GM19468 (cell line): ENCODE data around the gene BABAM2.
"Not testable (repeated sequence)": the region's sequence is repeated elsewhere in the genome, so short reads cannot be mapped to it uniquely, and the experiment has no call there.

ENCODE experiments used
- ATAC-seq: cut with Tn5 transposase; IDR thresholded peaks from one replicate; pipeline ENCODE4 v1.9.1; 2021; ENCODE audit warnings: mild to moderate bottlenecking, moderate library complexity, moderate number of reproducible peaks; ENCODE audit not compliant: unreplicated experiment; ENCODE audit errors: extremely low read depth

BABAM2 gene

DNA sequence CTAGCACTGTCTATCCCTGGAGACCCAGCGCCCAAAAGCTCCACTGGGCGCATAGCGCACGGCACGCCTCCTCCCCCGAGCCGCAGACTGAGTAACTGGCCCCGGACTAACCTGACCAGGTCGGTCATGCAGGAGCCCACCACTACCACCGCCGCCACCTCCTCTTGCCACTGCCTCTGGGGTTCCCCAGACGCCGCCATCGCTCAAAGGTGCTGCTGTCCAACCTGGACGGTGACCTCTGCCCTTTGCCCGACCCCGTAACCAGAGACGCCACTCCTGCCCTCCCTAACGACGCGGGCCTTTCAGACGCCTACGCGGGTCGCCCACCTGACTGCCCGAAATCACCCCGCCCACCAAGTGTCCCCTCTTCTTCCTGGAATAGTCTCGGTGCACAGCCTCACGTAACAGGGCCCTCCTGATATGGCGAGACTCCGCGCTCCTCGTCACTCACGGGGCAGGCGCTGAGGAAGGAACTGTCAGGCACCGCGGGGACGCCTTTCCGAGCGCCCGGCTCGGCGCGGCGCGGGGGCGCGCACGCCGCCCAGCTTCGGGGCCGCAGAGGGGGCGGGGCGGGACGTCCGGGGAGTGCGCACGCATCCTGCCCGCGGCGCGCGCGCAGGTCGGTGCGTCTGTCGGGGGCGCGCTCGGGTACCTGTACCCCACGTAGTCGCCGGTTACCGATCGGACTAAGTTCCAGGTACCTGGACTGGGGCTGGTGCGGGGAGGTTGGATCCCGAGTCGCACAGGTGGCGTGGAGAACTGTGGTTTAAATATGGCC lies at the start of gene BABAM2, which contains the start of gene RBKS:
TSS of gene BABAM2 (plus strand) at position 584 of the 778 bp plus-strand sequence. CDS start 3,828 bp downstream, outside the sequence.
TSS of gene RBKS (minus strand) at position 242 of the 778 bp plus-strand sequence. CDS start at position 200, 42 bp downstream.
- peak; percentile 55 for ATAC-seq

DNA sequence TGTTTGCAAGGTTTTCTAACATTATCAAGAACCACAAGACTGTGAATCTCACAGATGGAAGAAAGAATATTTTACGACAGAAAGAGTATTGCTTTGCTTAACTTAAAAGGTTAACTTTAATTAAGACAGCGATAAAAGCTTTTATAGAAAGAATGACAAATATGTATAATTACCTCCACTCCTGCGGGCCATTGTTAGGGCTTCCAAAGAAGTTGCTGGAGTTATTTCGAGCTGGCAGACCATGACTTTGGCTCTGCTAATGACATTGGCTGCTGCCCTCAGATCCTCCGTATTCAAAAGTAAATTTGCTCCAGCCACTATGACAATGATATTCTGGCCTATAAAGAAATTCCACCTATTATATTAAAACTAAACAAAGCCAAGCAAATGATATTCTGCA lies 47.6 kb upstream of the BABAM2 start:
- no peak for ATAC-seq

DNA sequence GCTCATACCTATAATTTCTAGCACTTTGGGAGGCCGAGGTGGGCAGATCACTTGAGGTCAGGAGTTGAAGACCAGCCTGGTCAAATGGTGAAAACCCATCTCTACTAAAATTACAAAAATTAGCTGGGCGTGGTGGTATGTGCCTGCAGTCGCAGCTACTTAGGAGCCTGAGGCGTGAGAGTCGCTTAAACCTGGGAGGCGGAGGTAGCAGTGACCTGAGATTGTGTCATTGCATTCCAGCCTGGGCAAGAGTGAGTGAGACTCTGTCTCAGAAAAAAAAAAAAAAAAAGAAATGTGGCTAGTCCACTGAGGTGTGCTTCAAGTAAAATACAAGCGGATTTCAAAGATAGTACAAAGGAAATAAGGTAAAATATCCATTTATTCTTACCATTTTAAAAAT lies 46.5 kb upstream of the BABAM2 start:
- no peak for ATAC-seq

DNA sequence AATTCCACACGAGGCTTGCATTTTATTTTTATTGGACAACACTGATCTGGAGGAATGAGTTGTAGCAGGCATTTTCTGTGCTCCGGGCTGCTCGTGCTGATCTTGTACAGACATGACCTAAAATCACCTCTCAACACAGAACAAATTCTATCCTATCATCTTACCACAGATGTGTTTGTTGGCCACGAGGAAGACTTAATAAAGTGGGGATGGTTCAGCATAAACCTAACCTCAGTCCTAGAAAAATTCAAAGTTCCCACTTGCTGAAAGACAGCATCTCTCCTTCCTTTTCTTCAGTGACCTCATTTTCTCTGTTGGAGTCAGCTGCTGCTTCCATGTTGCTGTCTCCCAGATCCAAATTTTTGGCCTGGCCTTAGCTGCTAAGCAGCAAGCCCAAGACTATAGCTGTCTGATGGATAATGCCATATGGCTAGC lies 45.7 kb upstream of the BABAM2 start:
- no peak for ATAC-seq

DNA sequence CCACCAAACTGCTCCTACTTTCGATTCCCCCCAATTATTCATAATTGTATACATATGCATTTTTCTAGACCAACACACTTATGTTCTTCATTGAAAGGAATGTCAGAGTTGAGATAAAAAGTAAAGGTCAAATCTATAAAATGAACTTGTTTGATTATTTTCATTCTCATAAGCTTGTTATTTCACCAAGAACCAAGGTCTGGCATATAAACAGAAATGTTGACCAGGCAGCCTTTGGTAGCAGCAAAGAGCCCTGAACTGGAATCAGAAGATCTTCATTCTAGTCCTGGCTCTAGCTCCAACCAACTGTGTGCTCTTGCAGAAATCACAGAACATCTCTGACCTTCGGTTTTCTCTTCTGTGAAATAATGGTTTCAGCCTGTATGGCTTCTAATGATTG lies 43.2 kb upstream of the BABAM2 start:
- no peak for ATAC-seq

DNA sequence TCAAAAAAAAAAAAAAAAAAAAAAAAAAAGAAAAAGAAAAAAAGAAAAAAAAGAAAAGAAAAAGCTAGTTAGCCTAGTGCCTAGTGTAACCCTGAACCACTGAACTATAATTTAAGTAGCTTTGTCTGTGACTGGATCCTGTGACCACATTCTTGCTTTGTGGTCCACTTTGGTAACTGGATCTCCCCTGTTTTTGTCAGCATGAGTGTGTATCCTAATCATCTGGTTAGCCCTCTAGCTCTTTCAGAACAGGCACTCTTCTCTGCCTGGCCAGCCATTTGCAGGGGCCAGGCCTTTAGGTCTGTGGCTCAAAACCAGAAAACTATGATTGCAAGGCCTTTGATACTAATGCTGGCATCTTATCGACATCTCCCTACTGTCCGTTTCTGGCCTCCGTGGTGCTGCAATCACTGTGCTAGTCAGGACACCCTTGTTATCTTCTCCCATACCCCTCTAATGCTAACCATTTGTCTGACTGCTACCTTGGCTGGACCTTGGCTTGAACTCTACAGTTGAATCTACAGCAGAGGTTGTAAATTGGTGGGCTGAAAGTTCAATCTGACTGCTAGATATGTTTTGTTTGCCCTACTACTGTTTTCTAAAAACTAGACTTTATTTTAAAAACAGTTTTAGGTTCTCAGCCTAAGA lies 40.8 kb upstream of the BABAM2 start:
- ATAC-seq: no peak

DNA sequence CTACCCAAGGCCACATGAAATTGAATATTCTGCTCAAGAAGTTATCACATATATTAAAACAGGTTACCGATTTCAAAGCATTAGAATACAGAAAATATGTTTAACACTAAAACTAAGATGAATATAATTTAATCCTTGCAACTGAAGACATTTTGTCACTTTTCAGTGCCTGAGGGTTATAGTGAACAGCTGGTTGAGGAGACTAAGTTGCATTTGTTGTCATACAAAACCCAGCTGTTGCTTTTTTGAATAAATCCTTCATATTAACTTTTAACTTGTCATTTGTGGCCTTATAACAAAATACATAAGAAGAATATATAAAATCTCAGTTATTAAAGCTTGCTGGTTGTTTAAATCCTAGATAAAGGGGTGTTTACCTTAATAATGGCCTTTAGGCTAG lies 37.8 kb upstream of the BABAM2 start:
- no peak for ATAC-seq

DNA sequence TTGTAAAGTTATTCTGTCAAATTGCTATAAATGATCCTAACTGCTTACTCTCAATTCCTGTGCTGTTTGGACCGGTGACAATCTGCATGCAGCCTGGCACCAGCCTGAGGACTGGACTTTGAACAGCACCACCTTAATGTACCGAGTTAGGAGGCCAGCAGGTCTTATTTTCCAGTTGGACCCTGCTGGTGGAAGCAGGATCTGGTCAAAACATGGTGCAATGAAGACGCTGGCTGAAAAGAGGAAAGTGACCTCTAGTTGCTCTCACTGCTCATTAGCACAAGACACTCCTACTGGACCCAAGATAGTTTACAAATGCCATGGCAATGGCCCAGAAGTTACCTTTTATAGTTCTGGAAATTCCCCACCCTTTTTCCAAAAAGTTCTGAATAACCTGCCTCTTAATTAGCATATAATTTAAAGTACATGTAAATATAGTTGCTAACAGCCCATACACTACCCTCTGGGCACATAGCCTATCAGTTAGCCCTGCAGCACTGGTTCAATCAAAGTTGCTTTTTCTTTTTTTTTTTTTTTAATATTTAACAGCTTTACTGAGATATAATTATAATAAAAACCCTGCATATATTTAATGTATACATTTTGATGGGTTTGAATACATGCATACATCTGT lies 36.2 kb upstream of the BABAM2 start:
- no peak for ATAC-seq

DNA sequence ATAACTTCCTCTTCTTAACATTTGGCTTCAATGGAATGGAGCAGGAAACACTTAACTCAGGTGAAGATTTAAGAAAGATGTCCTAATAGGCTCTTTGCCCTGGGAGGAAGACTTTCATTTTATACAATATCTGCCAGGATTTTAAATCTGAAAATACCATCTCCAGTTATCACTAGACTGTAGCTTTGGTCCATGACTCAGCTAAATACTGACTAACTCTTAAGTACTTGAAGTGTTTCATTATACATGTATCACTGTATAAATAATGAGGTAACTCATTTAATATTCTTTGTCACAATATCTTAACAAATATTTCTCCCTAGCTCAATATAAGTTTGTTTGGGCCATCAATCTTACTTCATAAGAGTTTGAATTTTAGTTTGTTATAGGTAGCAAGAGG lies 35.1 kb upstream of the BABAM2 start:
- no peak for ATAC-seq

DNA sequence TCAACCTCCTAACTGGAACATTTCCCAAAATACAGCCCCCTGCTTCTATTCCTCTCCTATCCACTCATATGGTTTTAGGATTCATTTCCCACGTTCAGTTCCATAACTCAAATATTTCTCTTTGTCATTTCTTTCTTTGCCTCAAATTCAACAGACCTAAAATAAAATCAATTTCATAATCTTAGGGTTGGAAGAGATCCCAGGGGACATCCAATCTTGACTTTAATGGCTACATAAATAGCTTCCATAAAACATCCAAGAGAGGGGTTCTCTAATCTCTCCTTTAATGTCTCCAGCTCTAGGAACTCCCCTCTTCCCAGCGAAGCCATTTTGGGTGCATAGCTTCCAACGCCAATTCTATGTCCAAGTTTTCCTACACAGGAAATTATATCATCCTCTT lies 34.1 kb upstream of the BABAM2 start:
- no peak for ATAC-seq

DNA sequence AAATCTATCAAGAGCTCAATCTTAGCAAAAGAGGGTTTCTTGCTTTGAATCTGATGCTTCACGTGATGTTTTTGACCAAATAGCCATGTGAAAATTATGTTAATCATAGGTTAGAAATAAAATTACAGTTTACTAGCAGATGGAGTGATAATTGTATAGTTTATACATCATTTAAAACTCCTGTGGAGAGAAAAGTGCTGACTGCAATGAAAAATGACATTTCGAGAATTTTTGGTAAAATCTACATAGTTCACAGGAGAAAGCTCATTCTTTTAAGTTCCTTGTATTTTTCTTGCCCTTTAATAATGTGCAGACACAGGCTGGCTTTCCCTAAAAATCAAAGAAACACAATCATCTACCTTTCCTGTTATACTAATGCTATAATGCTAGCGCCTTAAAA lies 33.6 kb upstream of the BABAM2 start:
- no peak for ATAC-seq

DNA sequence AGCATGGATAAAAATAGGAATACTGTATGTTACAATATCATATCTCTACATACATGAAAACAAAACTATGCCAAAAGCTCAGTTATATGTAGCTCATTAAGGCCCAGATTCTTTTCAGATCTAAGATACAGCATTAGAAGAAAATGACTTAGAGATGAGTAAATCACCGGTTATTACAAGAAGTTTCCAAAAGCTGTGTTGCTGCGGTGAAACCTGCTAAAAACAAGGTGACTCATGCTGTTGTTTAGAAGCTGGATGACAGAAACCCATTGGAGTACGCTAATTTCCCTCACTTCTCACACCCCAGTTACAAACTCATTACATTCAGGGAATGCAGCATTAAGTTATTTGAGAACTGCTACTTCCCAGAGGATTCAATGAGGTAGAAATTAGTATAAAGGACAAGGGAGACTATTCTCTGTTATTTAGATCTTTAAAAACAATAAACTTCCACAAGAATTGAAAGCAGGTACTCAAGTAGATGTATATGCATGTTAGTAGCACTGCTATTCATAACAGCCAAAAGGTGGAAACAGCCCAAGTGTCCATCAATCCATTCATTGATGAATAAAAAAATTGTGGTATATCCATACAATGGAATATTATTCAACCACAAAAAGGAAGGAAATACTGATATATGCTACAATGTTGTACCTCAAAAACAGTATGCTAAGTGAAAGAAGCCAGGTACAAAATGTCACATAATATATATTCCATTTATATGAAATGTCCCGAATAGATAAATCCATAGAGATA lies 32.9 kb upstream of the BABAM2 start:
- no peak for ATAC-seq

DNA sequence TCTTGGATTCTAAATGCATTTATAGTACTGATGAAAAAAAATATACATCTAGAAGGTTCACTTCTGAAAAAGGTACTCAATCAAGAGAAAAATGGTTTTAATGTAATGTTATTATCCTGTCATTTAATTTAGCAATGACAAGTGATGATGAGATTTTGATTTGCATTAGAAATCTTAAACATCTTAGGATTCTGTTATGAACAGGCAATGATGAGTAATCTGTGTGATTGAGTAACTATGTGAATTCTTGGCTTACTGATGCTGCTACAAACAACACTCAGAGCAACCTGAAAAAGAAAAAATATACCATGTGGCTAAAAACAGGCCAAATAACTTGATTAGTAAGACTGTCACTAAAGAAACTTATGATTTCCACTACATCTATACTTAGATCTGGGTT lies 30.4 kb upstream of the BABAM2 start:
- no peak for ATAC-seq

DNA sequence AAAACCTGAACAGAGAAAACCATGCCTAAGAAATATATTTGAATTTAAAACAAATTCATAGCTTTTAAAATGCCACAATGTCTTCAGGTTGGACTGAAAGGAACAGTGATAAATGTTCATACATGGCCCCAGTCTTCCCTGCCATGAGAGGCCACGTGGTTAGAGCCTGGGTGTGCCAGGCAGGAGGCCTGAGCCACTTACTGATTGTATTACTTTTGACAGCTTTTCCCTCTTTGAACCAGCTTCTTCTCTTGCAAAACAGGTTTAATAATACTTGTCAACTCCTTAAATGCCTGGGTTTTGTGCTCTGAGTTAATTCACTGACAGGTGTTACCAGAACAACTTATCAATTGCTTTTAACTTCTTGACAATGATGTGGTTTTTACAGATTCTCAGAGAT lies 27.4 kb upstream of the BABAM2 start:
- no peak for ATAC-seq

DNA sequence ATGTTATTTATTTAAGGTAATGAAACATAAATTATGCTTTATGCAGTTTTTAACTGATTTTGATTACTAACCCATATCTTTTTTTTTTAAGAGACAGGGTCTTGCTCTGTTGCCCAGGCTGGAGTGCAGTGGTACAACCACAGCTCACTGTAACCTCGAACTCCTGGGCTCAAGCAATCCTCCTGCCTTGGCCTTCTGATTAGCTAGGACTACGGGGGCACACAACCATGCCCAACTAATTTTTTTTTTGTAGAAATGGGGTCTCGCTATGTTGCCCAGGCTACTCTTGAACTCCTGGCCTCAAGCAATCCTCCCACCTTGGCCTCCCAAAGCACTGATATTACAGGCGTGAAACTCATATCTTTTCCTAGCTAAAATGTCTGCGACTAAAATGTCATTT lies 26.6 kb upstream of the BABAM2 start:
- ATAC-seq: not testable (repeated sequence)

DNA sequence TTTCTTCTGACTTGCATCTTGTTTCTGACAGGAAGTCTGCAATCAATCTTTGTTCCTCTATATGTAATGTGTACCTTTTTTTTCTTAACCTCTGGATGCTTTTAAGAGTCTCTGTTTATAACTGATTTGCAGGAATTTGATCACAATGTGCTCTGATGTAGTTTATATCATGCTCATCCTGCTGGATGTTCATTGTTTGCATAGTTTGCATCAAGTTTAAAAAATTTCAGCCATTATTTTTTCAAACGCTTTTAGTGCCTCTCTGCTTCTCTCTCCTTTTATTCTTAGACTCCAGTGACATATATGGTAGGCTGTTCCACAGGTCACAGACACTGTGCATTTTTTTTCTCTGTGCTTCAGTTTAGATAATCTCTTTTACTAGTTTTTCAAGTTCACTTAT lies 24.3 kb upstream of the BABAM2 start:
- no peak for ATAC-seq

DNA sequence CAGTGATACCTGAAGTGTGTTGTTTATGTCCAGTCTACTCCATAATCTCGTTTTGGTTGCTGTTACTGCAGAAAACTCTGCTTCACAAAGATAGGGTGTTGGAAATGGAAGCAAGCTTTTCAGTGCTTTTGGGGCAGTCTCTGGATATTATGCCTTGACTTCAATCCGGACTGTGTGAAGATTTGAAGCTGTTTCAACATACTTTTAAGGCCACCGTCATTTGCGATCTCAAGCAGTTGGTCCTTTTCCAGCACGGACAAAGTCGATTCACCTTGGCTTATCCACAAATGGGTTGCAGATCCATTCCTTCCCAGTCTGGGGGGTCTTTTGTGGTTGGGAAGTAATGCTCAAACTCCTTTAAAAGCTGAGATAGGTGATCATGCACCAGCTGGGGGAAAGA lies 20.8 kb upstream of the BABAM2 start:
- no peak for ATAC-seq

DNA sequence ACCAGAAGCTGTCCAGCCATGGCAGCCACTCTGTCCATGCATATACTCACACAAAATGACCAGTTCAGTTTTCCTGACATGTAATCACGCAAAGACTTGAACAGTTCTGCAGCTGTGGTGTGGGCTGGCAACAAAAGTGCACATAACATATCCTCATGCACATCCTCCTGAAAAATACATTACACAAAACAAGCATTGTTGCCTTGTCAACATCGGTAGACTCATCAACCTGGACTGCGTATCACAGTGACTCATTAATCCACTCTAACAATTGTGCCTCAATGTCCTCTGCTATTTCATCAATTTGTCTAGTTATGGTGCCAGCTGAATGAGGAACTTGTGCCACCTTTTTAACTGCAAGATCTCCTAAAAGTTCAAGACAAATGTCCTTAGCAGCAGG lies 19.8 kb upstream of the BABAM2 start:
- ATAC-seq: no peak

DNA sequence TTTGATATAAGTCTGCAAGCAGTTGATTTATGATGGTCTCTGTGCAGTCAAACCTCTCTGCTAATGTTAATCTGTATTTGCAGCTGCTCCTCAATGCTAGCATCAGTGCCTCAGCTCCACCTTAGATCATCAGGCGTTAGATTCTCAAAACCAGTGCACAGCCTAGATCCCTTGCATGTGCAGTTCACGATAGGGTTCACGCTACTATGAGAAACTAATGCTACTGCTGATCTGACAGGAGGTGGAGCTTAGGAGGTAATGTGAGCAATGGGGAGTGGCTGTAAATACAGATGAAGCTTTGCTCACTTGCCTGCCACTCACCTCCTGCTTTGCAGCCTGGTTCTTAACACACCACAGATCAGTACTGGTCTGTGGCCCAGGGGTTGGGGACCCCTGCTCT lies 18.7 kb upstream of the BABAM2 start:
- no peak for ATAC-seq

DNA sequence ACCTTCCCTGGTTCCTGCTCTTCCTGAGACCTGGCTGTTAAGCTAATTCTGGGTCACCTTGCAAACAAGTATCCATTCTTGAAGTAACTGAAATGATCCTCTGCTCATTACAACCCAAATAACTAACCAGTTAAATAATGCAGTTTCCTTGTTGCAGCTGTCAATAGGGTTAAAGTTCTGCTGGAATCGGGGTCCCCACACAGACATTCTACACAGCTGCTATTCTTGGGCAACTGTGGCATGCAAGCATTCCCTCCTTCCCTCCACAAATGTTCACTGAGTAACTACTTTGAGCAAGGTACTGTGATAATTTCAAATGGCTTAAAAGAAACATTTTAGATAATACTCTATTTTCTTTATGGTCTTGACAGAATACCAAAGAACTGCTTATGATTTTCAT lies 17.4 kb upstream of the BABAM2 start:
- ATAC-seq: no peak
